ENCODE results near the gene GRIPAP1. TPM values are rescaled to one million over a fixed set of nuclear protein-coding genes. Genes with fewer than 3 reads are reported as not detected.

GRIPAP1 gene
- total and polyA plus RNA-seq, 2 of the 13 experiments (the other 11 are each of a cell fraction or from before 2014, with no cell fraction given) = 16.1 to 22.6 TPM

DNA sequence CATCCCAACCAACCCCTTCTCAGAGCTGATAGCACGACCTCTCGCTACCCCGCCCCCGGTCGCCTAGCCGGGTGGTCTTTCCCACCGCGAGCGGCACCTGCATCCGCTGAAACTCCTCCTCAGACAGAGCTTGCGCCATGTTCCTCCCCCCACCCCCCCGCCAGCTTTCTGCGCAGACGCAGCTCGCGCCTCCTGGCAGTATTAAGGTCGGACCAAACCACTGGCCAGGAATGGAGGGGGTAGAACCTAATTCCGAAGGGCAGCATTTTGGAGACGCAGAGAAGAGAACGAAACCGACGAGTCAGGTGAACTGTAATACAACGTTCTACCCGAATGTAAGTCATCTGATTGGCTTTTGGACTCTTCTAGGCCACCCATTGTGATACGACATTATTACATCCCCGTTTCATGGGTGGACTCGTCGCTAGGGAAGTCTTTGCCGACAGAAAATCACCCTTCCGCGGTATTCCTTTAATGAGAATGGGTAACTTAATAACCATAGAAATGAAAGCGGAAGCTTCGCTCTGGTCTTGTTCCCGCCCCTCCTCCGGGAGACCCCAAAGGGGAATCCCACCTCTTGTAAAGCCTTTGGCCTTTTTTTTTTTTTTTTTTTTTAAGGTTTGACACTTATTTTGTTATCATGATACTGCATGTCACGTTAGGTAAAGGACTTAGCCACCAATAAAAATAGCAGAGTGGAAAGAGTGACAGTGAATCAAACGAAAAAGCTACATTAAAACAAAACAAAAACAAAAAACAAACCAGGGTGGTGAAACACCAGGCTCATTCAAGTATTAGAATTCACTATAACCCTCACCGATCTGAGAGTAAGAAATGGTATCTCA is at the start of gene GRIPAP1 (continued):
- TF ChIP-seq ZNF770 (CRISPR knock-in tag; IDR thresholded peaks at IDR 0.05) = 0 out of 2 replicates have a peak, but pooled peaks have one; percentile 13
- TF ChIP-seq DRAP1 (CRISPR knock-in tag; IDR thresholded peaks at IDR 0.05) = peak; percentile 90
- no peak for TF ChIP-seq ZNF251 (CRISPR knock-in tag; IDR thresholded peaks at IDR 0.05)
- no peak for TF ChIP-seq ZNF546 (CRISPR knock-in tag; conservative IDR thresholded peaks at IDR 0.05)
- TF ChIP-seq ZC3H4 (CRISPR knock-in tag; IDR thresholded peaks at IDR 0.05; ENCODE audit: borderline replicate concordance) = no peak
- TF ChIP-seq BCL6 (CRISPR knock-in tag; IDR thresholded peaks at IDR 0.05) = no peak
- TF ChIP-seq ZNF605 (CRISPR knock-in tag; IDR thresholded peaks at IDR 0.05) = 0 out of 2 replicates have a peak, but pooled peaks have one; percentile 22
- no peak for TF ChIP-seq ZNF512B (CRISPR knock-in tag; IDR thresholded peaks at IDR 0.05; ENCODE audit: borderline replicate concordance)
- peak; percentile 49; the same call in 1 of the 2 replicates for TF ChIP-seq KAT8 (CRISPR knock-in tag; IDR thresholded peaks at IDR 0.05)
- no peak for TF ChIP-seq ZNF646 (CRISPR knock-in tag; IDR thresholded peaks at IDR 0.05)
- TF ChIP-seq GMEB1 (CRISPR knock-in tag; IDR thresholded peaks at IDR 0.05; ENCODE audit: borderline replicate concordance) = no peak
- TF ChIP-seq, protein P1, sequence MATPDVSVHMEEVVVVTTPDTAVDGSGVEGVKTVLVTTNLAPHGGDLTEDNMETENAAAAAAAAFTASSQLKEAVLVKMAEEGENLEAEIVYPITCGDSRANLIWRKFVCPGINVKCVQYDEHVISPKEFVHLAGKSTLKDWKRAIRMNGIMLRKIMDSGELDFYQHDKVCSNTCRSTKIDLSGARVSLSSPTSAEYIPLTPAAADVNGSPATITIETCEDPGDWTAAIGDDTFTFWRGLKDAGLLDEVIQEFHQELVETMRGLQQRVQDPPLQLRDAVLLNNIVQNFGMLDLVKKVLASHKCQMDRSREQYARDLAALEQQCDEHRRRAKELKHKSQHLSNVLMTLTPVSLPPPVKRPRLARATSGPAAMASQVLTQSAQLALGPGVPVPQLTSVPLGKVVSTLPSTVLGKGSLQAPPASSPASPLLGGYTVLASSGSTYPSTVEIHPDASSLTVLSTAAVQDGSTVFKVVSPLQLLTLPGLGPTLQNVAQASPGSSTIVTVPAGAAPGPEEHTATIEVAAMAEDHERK (CRISPR knock-in tag; IDR thresholded peaks at IDR 0.05; ENCODE audit: low read depth) = no peak
